GM18502 (cell line): Measurements from ENCODE around the gene TMPRSS2.
A peak's percentile ranks its signal among the peaks of the same experiment; 100 is the strongest.
"Not testable (repeated sequence)": the region's sequence is repeated elsewhere in the genome, so short reads cannot be mapped to it uniquely, and the experiment has no call there.

Experiments used
- ATAC-seq: cut with Tn5 transposase; IDR thresholded peaks from one replicate; pipeline ENCODE4 v1.9.1; 2021; ENCODE audit warnings: mild to moderate bottlenecking; ENCODE audit not compliant: unreplicated experiment, poor library complexity

Gene TMPRSS2

DNA sequence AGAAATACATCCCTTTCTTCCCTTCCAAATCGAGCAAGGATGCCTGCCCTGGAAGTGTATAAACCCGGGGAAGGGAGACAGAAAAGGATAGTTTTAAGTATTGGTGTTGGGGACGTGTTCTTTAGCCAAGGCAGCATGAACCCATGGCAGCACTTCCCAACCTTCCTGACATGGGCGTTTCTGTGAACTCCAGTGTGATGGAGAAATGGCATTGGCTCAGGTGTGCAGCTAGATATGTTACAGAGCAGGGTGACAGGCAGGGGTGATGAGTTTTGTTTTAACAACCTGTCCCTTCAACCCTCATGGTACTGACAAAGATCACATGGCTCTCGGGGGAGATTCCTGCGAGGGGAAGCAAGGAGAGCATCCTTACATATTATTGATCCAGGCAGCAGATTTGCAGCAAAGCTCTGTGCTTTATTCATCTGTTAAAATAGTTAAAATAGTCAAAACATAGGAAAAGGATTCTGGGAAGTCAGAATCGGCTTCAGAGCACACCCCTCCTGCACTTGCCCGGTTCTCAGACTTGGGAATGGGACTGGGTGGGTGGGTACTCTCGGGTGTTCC, 78.0 kb downstream of the TMPRSS2 start:
- no peak for ATAC-seq

GRCh38 chr21:41429305-41429704, 78.7 kb downstream of the TMPRSS2 start:
- ATAC-seq = no peak

DNA sequence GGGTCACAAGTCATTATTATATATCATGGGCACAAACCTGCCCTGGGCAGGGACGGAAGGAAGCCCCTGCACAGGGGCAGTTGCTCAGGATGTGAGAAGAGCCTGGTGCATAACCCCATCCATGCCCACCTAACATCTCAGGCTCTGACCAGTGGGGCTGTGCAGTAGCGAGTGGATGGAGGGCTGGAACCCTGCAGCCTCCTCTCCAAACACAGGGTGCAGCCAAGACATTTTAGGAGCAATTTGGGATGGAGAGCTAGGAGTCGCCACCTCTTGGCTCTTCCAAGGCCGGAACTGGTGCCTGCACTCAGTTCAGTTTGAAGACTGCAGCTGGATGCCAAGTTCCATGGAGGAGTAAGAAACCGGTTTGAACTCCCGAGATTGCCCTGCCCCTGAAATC, 79.1 kb downstream of the TMPRSS2 start:
- ATAC-seq = no peak

DNA sequence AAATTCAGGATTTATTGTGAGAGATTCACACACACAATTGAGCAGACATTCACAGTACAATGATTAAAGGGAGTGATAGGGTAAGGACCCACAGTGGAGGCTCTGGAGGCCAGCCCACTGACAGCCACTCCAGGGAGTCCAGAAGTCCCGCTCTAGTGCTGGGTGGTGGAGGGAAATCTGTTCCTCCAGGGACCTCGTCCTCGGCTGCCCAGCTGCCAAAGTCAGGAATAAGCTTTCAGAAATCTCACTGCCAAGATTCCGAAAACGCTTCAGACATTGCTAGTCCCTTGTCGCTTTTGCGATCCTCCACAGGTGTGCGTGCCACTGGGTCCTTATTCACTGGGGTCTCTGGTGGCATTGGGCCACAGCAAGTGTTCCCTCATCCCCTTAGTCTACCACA, 79.6 kb downstream of the TMPRSS2 start:
- no peak for ATAC-seq

DNA sequence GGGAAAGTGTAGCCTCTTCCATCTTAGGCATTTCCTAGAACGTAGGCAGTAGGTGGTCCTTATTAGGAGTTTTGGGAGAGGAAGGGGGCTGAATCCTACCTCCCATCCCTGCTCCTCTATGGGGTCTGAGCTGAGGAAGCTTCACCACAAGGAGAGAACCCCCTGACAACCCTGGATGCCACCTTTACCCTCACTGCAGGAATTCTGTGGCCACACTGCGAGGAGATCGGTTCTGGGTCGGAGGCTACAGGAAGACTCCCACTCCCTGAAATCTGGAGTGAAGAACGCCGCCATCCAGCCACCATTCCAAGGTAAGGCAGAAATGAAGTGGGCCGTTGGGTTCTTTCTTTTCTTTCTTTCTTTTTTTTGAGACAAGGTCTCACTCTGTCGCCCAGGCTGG, 80.4 kb downstream of the TMPRSS2 start:
- ATAC-seq = no peak

DNA sequence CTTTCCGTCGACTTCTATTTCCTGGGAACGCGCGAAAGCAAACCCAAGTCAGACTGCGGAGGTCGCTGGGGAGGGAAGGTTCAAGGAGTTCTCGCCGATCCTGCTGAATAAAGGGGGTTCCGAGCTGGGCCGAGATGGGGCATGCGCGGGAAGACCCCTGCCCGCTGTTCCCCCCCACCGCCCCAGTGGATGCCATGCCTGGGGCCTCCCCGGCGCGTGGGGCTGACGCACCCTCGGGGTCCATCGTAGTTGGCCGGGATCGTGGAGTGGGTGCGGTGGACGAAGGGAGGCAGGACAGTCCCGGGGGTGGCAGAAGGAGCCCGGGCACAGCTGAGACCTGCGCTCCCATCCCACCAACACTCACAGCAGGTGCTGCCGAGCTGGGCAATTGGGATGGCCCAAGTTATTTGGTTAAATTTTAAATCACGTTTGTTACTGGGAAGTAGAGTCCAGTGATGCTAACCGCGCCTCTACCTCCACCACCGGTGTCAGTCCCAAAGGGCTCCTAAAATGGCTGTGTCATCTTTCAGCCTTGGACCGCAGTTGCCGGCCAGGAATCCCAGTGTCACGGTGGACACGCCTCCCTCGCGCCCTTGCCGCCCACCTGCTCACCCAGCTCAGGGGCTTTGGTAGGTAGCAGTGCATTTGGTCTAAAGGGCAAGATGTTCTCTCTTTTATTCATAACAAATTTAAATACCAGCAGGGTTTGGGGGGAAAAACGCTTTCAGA, 81.1 kb downstream of the TMPRSS2 start:
- ATAC-seq = peak; percentile 15

- peak; percentile 84 for ATAC-seq
These were observed 81.8 kb downstream of the TMPRSS2 start, which contains the start of gene MX1 for GRCh38 chr21:41425954-41426675. Gene MX1, plus strand, starts transcription at chr21:41426239. Its CDS starts 5,832 bp downstream, at chr21:41432071.

- peak; percentile 0 for ATAC-seq
These were observed 82.4 kb downstream of the TMPRSS2 start for GRCh38 chr21:41425588-41425953.

- not testable (repeated sequence) for ATAC-seq
These were observed 84.7 kb downstream of the TMPRSS2 start for GRCh38 chr21:41423305-41423636.

- ATAC-seq = no peak
These were observed 85.2 kb downstream of the TMPRSS2 start for GRCh38 chr21:41422546-41423304.

GRCh38 chr21:41420998-41421397, 87.0 kb downstream of the TMPRSS2 start:
- ATAC-seq = not testable (repeated sequence)

GRCh38 chr21:41419921-41420862, 87.8 kb downstream of the TMPRSS2 start:
- peak; percentile 82 for ATAC-seq

- ATAC-seq = no peak
These were observed 88.8 kb downstream of the TMPRSS2 start for GRCh38 chr21:41418956-41419680.

GRCh38 chr21:41418393-41418792, 89.6 kb downstream of the TMPRSS2 start:
- no peak for ATAC-seq

DNA sequence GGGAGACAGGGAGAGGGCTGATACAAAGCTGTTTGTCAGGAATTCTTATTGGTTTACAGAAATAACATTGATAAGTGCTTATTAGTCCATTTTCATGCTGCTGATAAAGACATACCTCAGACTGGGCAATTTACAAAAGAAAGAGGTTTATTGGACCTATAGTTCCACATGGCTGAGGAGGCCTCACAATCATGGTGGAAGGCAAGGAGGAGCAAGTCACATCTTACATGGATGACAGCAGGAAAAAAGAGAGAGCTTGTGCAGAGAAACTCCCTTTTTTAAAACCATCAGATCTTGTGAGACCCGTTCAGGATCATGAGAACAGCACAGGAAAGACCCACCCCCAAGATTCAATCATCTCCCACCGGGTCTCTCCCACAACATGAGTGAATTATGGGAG, 90.5 kb downstream of the TMPRSS2 start:
- not testable (repeated sequence) for ATAC-seq
